ENCODE data around the gene ZNF337. TPM values are rescaled to one million over a fixed set of nuclear protein-coding genes. Genes with fewer than 3 reads are reported as not detected.

Gene ZNF337
- total and polyA plus RNA-seq, 2 of the 13 experiments (the other 11 are each of a cell fraction or from before 2014, with no cell fraction given): 17.0 to 19.6 TPM

DNA sequence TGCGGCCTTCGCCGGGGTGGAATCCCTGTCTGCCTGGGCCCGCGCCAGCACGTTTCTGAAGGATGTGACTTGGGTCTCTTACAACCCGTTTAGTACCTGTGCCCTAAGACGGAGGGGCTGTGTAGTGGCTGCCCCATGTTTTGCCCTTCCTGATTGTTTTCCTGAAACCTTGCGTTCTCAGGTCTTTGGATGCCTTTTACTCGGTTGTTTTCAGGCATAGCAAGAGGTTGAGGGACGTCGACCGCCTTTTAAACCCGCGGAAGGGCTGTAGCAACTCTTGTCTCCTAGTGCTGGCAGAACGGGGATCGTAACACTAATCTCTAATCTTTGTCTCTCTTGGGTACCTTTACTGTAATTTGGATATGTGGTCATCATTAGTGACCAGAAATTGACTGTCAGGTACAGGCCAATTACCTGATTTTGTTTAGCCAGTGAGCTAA lies 72.1 kb downstream of the ZNF337 start (continued):
- TF ChIP-seq MED8 (CRISPR knock-in tag; IDR thresholded peaks at IDR 0.05; ENCODE audit: insufficient replicate concordance): peak; percentile 10
- no peak for TF ChIP-seq DRAP1 (CRISPR knock-in tag; IDR thresholded peaks at IDR 0.05)
- 0 out of 2 replicates have a peak, but pooled peaks have one; percentile 9 for TF ChIP-seq ZNF576 (CRISPR knock-in tag; IDR thresholded peaks at IDR 0.05)
- TF ChIP-seq RBM22 (optimal IDR thresholded peaks at IDR 0.05; ENCODE audit: low read length): peak; percentile 76
- no peak; the same call in none of the 2 replicates for TF ChIP-seq ZNF558 (CRISPR knock-in tag; IDR thresholded peaks at IDR 0.05; ENCODE audit: borderline replicate concordance)
- TF ChIP-seq, protein P1, sequence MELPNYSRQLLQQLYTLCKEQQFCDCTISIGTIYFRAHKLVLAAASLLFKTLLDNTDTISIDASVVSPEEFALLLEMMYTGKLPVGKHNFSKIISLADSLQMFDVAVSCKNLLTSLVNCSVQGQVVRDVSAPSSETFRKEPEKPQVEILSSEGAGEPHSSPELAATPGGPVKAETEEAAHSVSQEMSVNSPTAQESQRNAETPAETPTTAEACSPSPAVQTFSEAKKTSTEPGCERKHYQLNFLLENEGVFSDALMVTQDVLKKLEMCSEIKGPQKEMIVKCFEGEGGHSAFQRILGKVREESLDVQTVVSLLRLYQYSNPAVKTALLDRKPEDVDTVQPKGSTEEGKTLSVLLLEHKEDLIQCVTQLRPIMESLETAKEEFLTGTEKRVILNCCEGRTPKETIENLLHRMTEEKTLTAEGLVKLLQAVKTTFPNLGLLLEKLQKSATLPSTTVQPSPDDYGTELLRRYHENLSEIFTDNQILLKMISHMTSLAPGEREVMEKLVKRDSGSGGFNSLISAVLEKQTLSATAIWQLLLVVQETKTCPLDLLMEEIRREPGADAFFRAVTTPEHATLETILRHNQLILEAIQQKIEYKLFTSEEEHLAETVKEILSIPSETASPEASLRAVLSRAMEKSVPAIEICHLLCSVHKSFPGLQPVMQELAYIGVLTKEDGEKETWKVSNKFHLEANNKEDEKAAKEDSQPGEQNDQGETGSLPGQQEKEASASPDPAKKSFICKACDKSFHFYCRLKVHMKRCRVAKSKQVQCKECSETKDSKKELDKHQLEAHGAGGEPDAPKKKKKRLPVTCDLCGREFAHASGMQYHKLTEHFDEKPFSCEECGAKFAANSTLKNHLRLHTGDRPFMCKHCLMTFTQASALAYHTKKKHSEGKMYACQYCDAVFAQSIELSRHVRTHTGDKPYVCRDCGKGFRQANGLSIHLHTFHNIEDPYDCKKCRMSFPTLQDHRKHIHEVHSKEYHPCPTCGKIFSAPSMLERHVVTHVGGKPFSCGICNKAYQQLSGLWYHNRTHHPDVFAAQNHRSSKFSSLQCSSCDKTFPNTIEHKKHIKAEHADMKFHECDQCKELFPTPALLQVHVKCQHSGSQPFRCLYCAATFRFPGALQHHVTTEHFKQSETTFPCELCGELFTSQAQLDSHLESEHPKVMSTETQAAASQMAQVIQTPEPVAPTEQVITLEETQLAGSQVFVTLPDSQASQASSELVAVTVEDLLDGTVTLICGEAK (IDR thresholded peaks at IDR 0.05): no peak
- TF ChIP-seq, protein P1 (CRISPR knock-in tag; IDR thresholded peaks at IDR 0.05): peak; percentile 91; the same call in 1 of the 2 replicates
- TF ChIP-seq, protein P2, sequence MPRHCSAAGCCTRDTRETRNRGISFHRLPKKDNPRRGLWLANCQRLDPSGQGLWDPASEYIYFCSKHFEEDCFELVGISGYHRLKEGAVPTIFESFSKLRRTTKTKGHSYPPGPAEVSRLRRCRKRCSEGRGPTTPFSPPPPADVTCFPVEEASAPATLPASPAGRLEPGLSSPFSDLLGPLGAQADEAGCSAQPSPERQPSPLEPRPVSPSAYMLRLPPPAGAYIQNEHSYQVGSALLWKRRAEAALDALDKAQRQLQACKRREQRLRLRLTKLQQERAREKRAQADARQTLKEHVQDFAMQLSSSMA (CRISPR knock-in tag; IDR thresholded peaks at IDR 0.05): peak; percentile 74; the same call in 1 of the 2 replicates
- peak; percentile 56 for TF ChIP-seq BHLHE40 (IDR thresholded peaks at IDR 0.05; ENCODE audit: low read length)
- peak; percentile 99 for TF ChIP-seq FOXO4 (CRISPR knock-in tag; conservative IDR thresholded peaks at IDR 0.05)
- no peak for TF ChIP-seq TBX2 (CRISPR knock-in tag; IDR thresholded peaks at IDR 0.05; ENCODE audit: borderline replicate concordance)
- TF ChIP-seq, protein P3, sequence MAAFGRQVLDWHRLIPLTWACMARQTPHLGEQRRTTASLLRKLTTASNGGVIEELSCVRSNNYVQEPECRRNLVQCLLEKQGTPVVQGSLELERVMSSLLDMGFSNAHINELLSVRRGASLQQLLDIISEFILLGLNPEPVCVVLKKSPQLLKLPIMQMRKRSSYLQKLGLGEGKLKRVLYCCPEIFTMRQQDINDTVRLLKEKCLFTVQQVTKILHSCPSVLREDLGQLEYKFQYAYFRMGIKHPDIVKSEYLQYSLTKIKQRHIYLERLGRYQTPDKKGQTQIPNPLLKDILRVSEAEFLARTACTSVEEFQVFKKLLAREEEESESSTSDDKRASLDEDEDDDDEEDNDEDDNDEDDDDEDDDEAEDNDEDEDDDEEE (CRISPR knock-in tag; IDR thresholded peaks at IDR 0.05): 0 out of 2 replicates have a peak, but pooled peaks have one; percentile 15
- 0 out of 2 replicates have a peak, but pooled peaks have one; percentile 68 for TF ChIP-seq NFKBIZ (CRISPR knock-in tag; IDR thresholded peaks at IDR 0.05)
